HG03460 (cell line): Measurements from ENCODE around the gene GPR15LG.
A peak's percentile ranks its signal among the peaks of the same experiment; 100 is the strongest.
"Not testable (repeated sequence)": the region's sequence is repeated elsewhere in the genome, so short reads cannot be mapped to it uniquely, and the experiment has no call there.

Source experiments
- ATAC-seq: cut with Tn5 transposase; IDR thresholded peaks from one replicate; pipeline ENCODE4 v1.9.1; 2021; ENCODE audit not compliant: unreplicated experiment

GPR15LG gene

DNA sequence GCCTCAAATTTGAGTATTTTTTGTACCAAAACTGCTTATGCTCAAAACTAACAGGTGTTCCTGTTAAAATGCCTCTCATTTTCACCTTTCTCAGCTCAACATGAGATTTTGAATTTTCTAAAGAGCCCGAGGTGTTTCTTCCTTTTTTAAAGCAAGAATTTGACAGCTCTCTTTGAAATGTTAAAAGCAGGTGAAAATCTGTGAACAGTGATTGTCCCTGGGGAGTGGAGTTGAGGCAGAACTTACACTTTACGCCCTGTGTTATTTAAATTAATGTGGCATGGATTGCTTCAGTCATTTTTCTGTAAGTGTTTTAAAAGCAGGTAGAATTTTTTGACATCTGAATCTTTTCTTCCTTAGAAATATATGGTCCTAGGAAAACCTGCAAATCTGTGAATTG, 9.2 kb upstream of the GPR15LG start:
- ATAC-seq = no peak

- ATAC-seq = peak; percentile 42
Observed at GRCh38 chr10:84166620-84167288, 6.8 kb upstream of the GPR15LG start.

DNA sequence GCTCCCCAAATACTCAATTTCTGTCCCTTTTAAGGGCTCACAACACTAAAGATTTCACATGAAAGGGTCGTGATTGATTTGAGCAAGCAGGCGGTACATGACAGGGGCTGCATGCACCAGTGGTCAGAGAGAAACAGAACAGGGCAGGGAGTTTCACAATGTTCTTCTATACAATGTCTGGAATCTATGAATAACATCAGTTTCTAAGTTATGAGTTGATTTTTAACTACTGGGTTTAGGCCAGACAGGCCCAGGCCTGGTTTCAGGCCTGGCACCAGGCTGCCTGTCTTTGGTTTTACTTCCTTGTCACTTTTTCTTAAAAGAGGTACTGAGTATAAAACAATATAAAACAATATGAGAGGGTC, 6.3 kb upstream of the GPR15LG start:
- peak; percentile 26 for ATAC-seq

GRCh38 chr10:84168382-84168781, 5.2 kb upstream of the GPR15LG start:
- ATAC-seq = not testable (repeated sequence)

- ATAC-seq = not testable (repeated sequence)
Observed at GRCh38 chr10:84171237-84171636, 2.4 kb upstream of the GPR15LG start.

GRCh38 chr10:84171700-84172466, 1.7 kb upstream of the GPR15LG start:
- ATAC-seq = peak; percentile 18

- ATAC-seq = peak; percentile 47
Observed at GRCh38 chr10:84172467-84173356, 889 bp upstream of the GPR15LG start.

DNA sequence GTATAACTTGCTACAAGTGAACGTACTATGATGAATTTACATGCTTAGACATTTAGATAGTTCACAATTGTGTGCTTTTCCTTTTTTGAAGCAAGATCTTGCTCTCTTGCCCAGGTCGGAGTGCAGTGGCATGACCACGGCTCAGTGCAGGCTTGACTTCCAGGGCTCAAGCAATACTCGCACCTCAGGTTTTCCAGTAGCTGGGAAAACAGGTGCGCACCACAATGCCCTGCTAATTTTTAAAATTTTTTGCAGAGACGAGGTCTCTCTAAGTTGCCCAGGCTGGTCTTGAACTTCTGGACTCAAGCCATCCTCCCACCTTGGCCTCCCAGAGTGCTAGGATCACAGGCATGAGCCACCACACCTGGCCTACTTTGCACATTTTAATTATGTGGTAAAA, 1.8 kb downstream of the GPR15LG start:
- ATAC-seq = no peak

- ATAC-seq = no peak
Observed at GRCh38 chr10:84176351-84176750, 2.8 kb downstream of the GPR15LG start.

- ATAC-seq = no peak
Observed at GRCh38 chr10:84176836-84177474, 3.4 kb downstream of the GPR15LG start.

- peak; percentile 43 for ATAC-seq
Observed at GRCh38 chr10:84177541-84178141, 4.0 kb downstream of the GPR15LG start.

DNA sequence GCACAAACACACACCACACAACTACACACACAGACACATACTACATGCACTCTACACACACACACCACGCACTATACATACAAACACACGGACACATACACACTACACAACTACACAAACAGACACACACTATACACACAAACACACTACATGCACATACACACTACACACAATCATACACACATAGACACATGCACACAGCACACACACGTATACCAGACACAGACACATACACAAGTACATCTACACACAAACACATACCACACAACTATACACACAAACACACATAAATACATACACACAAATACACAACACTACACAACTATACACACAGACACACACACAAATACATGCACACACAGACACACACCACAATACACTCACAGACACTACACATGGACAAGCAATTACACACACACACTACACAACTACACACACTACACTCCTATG, 4.6 kb downstream of the GPR15LG start:
- ATAC-seq = no peak

- peak; percentile 88 for ATAC-seq
Observed at GRCh38 chr10:84179059-84179710, 5.6 kb downstream of the GPR15LG start.

GRCh38 chr10:84180386-84180785, 6.8 kb downstream of the GPR15LG start:
- ATAC-seq = not testable (repeated sequence)

- no peak for ATAC-seq
Observed at GRCh38 chr10:84181631-84182030, 8.0 kb downstream of the GPR15LG start.

DNA sequence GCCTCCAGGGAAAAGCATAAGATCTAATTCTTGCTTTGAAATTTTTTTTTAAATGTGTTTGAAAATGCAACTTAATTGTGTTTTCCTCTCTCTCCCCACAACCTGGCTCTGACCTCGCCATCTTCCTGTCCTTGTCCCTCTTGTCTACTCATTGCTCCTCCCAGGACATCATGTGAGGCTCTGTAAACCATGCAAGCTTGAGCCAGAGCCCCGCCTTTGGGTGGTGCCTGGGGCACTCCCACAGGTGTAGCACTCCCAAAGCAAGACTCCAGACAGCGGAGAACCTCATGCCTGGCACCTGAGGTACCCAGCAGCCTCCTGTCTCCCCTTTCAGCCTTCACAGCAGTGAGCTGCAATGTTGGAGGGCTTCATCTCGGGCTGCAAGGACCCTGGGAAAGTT, 10.9 kb downstream of the GPR15LG start:
- ATAC-seq = no peak

- ATAC-seq = no peak
Observed at GRCh38 chr10:84185526-84186175, 12.1 kb downstream of the GPR15LG start.

GRCh38 chr10:84188815-84189214, 15.2 kb downstream of the GPR15LG start:
- ATAC-seq = no peak

- ATAC-seq = no peak
Observed at GRCh38 chr10:84190621-84191020, 17.0 kb downstream of the GPR15LG start.

GRCh38 chr10:84191106-84191505, 17.5 kb downstream of the GPR15LG start:
- ATAC-seq = no peak
